ENCODE data around the gene NRCAM. TPM values are rescaled to one million over a fixed set of nuclear protein-coding genes. Genes with fewer than 3 reads are reported as not detected.

Gene NRCAM
- total and polyA plus RNA-seq, 2 of the 8 experiments (the other 6 are each of a cell fraction or from before 2014, with no cell fraction given) = 2.7 to 3.8 TPM

DNA sequence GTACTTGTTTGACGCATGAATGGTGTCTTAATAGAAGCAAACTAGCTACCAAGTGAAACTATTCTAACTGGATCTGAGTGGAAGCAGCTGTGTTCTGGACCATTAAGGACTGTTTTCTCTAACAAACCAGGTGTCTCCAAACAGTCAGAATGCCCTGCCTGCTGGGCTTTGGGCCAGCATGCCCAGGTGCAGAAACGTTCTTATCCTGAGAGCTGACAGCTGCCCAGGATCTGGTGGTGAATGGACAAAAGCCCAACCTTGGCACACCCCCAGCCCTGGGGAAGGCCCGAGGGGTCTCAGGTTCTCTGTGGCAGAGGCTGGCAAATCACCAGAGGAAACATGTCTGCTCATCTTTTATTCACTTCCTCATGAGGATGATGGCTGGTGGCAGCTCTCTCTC, 277.8 kb downstream of the NRCAM start:
- TF ChIP-seq RBBP5 (IDR thresholded peaks at IDR 0.05; ENCODE audit: borderline replicate concordance, low read depth, low read length) (no peak), CHD1 (IDR thresholded peaks at IDR 0.05; ENCODE audit: low read depth, low read length) (no peak), HDAC6 (IDR thresholded peaks at IDR 0.05; ENCODE audit: low read depth, low read length) (no peak), POLR2A (IDR thresholded peaks at IDR 0.05; ENCODE audit: control extremely low read depth in 1 of 2, low read depth in 2 of 2, low read length in 2 of 2) (no peak), EP300 (IDR thresholded peaks at IDR 0.05; ENCODE audit: borderline replicate concordance in 1 of 2, low read depth in 2 of 2, low read length in 2 of 2) (no peak), CEBPB (IDR thresholded peaks at IDR 0.05; ENCODE audit: low read depth, low read length) (no peak), TAF7 (optimal IDR thresholded peaks at IDR 0.05; ENCODE audit: borderline replicate concordance, low read depth, low read length) (no peak), RXRA (IDR thresholded peaks at IDR 0.05; ENCODE audit: insufficient read depth, low read depth, low read length) (no peak), YY1 (IDR thresholded peaks at IDR 0.05; ENCODE audit: low read depth, low read length) (no peak), SUZ12 (IDR thresholded peaks at IDR 0.05; ENCODE audit: low read length) (no peak), RFX5 (IDR thresholded peaks at IDR 0.05; ENCODE audit: borderline replicate concordance, low read depth, low read length) (no peak), GTF2F1 (IDR thresholded peaks at IDR 0.05; ENCODE audit: borderline replicate concordance, low read depth, low read length) (no peak)
- TF ChIP-seq, protein P1, sequence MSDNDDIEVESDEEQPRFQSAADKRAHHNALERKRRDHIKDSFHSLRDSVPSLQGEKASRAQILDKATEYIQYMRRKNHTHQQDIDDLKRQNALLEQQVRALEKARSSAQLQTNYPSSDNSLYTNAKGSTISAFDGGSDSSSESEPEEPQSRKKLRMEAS (IDR thresholded peaks at IDR 0.05) = no peak
- H4K8ac ChIP-seq (ENCODE audit: extremely low read depth, insufficient read depth, low read length) = no peak overlapping the region; the same call in 1 of the 2 replicates
- H3K79me1 ChIP-seq (ENCODE audit: low read depth, low read length) = no peaks in the 10 kb centered on the region
- CTCF ChIA-PET (ENCODE audit: partially characterized antibody) = interaction anchor here (1.1 to 2.6 kb wide), 9 partner anchors 13 to 320 kb away, joined by 3 to 10 read pairs (median 3); no protein-coding TSS in a partner anchor
- no peak overlapping the region for H2AFZ ChIP-seq (ENCODE audit: low read length)
- H3K18ac ChIP-seq (ENCODE audit: extremely low read depth, low read length) = no peak overlapping the region
- no peak overlapping the region for H3K23ac ChIP-seq (ENCODE audit: insufficient read length)
- H3K4me3 ChIP-seq (ENCODE audit: extremely low read depth in 1 of 4, insufficient read depth in 2 of 4, low read depth in 3 of 4, low read length in 4 of 4) = no peak overlapping the region
- H2BK12ac ChIP-seq (ENCODE audit: low read depth, low read length) = no peak overlapping the region
- no peak overlapping the region for H4K91ac ChIP-seq (replicated peaks; ENCODE audit: insufficient read length, low read length)
- 0 out of 2 replicates have a peak overlapping the region, but pooled peaks have one; percentile 40 for H2BK15ac ChIP-seq (ENCODE audit: low read length)
- no peaks in the 10 kb centered on the region; a peak in 3 of 7 replicates for H3K4me1 ChIP-seq (replicated peaks in 1 of 4; ENCODE audit: control insufficient read depth in 3 of 4, insufficient read depth in 4 of 4, low read length in 3 of 4)
- 87% methylated on average over 3 of the region's 3 CpGs; no CpG with 5 or more reads in 1 of the 2 experiments for WGBS, 2 experiments (ENCODE audit: extremely low coverage in 1 of 2, insufficient coverage in 1 of 2, insufficient read length in 1 of 2, insufficient replicate concordance in 2 of 2, low coverage in 1 of 2, low lambda C conversion rate in 2 of 2, missing lambda C conversion rate in 1 of 2)
- H2BK120ac ChIP-seq (replicated peaks; ENCODE audit: low read depth, low read length) = no peak overlapping the region
- no peak overlapping the region for H3K4me2 ChIP-seq (ENCODE audit: insufficient read depth in 1 of 2, low read depth in 2 of 2, low read length in 2 of 2)
- no peak overlapping the region for H3K27ac ChIP-seq (ENCODE audit: low read depth, low read length)
- H2BK20ac ChIP-seq (ENCODE audit: low read length) = no peak overlapping the region
- FAIRE-seq (no peak), DNase-seq (ENCODE audit: low read depth in 1 of 2, low spot score in 2 of 2) (no peak)
- POLR2A ChIA-PET (ENCODE audit: partially characterized antibody) = interaction anchor here (0.6 kb wide), 1 partner anchor 9 kb away, joined by 3 read pairs; no protein-coding TSS in a partner anchor
- no peaks in the 10 kb centered on the region for H3K9me3 ChIP-seq (ENCODE audit: insufficient read depth in 2 of 2, low read depth in 1 of 2, low read length in 1 of 2)
- no peak overlapping the region for H3K14ac ChIP-seq (ENCODE audit: insufficient read length)
- no peaks in the 10 kb centered on the region for H3K36me3 ChIP-seq (ENCODE audit: control insufficient read depth in 2 of 4, insufficient read depth in 4 of 4, low read length in 3 of 4)
- no peaks in the 10 kb centered on the region for H3K23me2 ChIP-seq (ENCODE audit: low read depth, low read length)
- no peaks in the 10 kb centered on the region for H3K79me2 ChIP-seq (ENCODE audit: control insufficient read depth in 1 of 2, insufficient read depth in 2 of 2, low read length in 2 of 2)
- no peaks in the 10 kb centered on the region for H4K20me1 ChIP-seq (replicated peaks in 1 of 2; ENCODE audit: control insufficient read depth in 1 of 2, insufficient read depth in 2 of 2, low read length in 2 of 2)
- H3K56ac ChIP-seq (replicated peaks; ENCODE audit: insufficient read length, low read depth, low read length) = no peak overlapping the region
- no peak overlapping the region for H2AK5ac ChIP-seq (ENCODE audit: low read depth, low read length)
- H4K5ac ChIP-seq (ENCODE audit: insufficient read length, low read depth, low read length) = no peak overlapping the region
- H3K27me3 ChIP-seq (replicated peaks in 1 of 4; ENCODE audit: control insufficient read depth in 3 of 4, extremely low read depth in 1 of 4, insufficient read depth in 3 of 4, low read length in 3 of 4) = no peaks in the 10 kb centered on the region
- no peak overlapping the region for H2BK5ac ChIP-seq (ENCODE audit: low read depth, low read length)
- H3K4ac ChIP-seq (replicated peaks; ENCODE audit: insufficient read length, low read depth, low read length) = no peak overlapping the region
- H3K9ac ChIP-seq (replicated peaks in 1 of 4; ENCODE audit: extremely low read depth in 1 of 4, low read depth in 3 of 4, low read length in 3 of 4) = no peak overlapping the region

All from H1 (cell line).